Measurements from ENCODE around the gene CARD9.
A peak's percentile ranks its signal among the peaks of the same experiment; 100 is the strongest.

CARD9 gene

DNA sequence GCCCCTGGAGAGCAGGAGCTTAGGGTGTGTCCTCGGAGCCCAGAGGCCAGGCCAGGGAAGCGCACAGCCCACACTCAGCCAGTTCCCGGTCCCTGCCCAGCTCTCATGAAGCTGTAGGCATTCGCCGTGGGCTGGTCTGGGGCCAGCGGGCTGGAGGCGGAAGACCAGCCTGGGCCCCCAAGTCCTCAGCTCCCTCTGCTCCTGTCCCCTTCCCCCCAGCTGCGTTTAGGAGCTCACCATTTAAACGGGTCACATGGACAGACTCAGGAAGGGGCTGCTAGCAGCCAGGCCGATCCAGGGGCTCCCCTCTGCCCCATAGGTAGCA, 27.4 kb downstream of the CARD9 start:
- no peak for DNase-seq

DNA sequence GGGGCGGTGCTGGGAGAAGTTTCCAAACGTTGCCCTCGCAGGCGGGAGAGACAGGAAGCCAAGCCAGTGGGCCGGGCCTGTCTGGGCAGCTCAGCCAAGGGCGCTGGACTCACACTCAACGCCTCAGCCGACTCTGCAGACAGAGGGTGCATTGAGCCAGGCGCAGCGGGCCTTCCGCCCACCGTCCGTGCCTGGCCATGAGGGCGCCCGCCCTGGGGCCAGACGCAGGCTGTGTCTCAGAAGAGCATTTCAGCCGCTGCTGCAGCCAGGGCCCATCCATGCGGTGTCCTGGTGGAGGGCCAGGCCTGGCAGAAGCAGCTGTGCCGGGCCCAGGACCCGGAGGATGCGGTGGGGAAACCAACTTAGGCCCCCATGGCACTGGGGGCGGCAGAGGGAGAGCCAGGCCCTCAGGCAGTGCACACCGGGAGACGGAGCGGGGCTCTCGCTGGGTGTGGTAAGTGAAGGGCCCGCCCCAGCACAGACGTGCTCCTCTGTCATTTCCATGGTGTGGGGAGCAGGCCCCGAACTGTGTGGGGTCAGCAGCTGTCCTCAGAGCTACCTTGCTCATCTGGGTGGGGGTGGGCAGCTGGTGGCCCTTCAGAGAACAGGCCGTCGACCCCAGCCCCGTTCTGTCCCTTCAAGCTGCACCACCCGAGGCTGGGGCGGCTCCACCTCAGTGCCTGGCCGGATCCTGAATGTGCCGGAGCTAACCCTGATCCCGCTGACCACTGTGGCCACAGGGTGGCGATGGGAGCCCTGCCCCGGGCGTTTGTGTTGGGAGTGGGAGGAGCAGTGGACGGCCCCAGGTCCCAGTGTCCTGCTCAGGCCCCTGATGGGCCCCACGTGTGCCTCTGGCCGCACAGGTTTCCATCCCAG, 27.9 kb downstream of the CARD9 start:
- DNase-seq = peak; percentile 13 to 34

DNA sequence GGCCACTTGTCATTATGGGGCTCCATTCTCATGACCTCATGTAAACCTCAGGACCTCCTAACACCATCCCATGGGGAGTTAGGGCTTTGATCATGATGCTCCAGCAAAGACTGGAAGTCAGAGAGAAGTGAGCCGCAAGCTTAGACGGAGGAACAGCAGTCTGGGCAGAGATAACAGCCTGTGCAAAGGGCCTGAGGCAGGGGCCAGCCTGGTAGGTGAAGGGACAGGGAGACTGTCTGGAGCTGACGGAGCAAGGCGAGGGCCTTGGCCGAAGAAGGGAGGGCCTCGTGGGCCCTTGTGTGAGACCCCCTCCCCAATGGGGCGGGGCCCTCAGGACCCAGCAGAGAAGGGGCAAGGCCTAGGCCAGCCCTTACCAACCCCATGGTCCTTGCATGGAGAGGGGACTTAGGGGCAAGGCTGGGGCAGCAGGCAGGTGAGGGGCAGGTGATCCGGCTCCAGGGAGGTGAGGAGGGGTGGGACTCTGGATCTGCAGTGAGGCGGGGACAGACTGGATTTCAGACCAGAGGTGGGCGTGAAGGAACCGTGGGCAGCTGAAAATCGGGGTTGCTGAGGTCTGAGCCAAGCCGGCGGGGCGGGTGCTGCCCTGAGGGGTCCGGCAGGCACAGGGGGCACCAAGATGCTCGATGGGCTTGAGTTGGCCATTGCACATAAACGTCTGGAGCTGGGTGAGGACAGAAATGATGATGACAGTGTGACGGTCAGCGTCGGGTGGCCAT, 28.8 kb downstream of the CARD9 start:
- DNase-seq = no peak

GRCh38 chr9:136343884-136344269, 29.6 kb downstream of the CARD9 start:
- DNase-seq = no peak

- no peak for DNase-seq
Observed at GRCh38 chr9:136343121-136343883, 30.2 kb downstream of the CARD9 start.

DNA sequence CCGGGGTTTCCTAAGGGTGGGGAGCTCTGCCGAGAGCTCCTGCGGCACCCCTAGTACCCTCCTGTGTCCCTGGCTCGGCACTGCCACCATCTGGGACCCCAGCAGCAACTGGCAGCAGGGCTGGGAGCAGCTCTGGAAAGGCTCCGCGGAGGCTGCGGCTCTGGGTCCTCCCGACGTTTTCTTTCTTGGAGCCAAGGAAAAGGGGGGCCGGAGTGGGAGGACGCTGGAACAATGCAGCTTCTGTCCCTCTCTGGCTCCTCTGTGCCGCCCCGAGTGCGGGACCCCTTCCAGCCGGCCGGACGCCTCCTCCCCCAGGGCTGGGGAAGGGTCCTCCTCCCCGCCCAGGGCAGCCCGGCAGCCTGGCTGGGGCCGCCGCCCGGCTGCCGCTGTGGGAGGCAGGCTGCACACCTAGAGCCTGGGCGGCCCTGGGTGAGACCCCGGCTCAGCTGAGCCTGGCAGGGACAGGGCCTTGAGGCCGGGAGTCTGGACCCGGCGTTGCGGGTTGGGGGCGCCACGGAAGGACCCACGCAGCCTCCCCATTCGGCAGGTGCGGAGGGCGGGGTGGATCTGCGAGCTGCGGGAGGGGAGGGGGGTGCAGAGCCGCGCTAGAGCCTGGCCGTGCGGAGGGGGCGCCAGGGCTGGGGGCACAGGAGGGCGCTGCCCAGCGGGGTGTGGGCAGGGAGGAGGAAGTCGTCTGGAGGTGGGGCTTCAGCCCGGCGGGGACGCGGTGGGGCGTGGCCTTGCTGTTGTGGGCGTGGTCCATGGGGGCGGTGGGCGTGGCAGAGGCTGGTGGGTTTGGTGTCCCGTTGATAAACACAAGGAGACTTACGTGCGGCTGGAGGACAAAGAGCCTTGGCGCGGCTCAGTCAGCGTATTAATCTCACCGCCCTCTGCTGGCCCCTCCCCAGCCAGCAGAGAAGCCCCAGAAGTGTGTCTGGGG, 31.0 kb downstream of the CARD9 start:
- no peak for DNase-seq

DNA sequence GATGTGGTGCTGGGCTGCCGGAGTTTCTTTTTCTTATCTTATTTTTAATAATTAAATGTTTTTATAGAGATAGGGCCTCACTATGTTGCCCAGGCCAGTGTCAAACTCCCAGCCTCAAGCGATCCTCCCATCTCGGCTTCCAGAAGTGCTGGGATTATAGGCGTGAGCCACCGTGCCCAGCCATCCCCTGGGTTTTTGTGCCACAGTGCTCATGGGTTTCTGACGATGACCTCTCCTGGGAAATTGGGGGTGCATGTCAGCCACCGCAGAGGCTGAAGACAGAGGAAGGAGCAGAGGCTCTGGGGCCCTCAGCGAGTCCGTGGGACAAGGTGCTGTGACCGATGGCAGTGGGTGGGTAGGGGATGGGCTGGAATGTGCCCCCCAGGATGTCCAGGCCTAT, 31.7 kb downstream of the CARD9 start:
- DNase-seq = no peak

- DNase-seq = no peak
Observed at GRCh38 chr9:136341042-136341655, 32.3 kb downstream of the CARD9 start.

DNA sequence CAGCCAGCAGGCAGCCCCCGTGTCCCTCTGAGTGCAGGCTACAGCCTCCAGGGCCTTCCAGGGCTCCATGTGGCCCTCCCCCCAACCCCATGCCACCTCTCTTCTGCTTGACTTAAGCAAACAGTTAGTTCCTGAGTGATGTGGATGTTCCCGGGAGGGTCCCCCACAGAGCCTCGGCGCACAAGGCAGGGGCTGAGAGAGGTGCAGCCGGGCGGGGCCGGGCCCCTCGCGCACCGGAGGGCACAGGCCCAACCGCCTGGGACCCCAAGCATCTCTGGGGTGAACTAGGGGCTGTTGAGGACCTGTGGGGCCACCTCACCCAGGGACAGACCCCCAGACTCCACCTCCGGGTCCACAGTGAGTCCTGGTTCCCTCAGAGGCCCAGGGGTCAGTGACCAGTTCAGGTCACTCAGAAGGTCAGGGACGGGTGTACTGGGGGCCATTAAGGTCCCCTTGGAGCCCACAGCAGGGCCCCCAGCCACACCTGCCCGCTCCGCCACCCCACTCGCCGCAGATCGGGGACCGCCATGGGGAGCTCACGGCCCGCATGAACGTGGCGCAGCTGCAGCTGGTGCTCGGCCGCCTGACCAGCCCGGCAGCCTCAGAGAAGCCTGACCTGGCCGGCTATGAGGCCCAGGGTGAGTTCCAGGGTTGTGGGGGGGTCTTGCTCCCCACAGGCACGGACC, 33.0 kb downstream of the CARD9 start:
- DNase-seq = no peak

GRCh38 chr9:136339958-136340310, 33.5 kb downstream of the CARD9 start:
- DNase-seq = no peak

- DNase-seq = peak; percentile 8 to 14
Observed at GRCh38 chr9:136339173-136339957, 34.1 kb downstream of the CARD9 start.

DNA sequence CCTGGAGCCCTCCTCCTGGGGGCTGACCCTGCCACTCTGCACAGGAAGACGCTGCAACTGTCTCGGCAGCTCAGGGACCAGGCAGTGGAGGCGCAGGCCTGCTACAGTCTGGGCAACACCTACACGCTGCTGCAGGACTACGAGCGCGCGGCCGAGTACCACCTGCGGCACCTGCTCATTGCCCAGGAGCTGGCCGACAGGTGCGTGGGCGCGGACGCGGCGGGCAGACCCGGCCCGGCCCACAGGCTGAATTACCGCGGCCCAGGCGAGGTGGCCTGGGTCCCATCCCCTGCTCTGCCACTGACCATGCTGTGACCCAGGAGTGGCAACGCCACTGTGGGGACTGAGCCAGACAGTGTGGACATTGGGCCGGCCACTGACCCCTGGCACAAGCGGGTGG, 35.0 kb downstream of the CARD9 start:
- no peak for DNase-seq

GRCh38 chr9:136337416-136338395, 35.8 kb downstream of the CARD9 start:
- no peak for DNase-seq

DNA sequence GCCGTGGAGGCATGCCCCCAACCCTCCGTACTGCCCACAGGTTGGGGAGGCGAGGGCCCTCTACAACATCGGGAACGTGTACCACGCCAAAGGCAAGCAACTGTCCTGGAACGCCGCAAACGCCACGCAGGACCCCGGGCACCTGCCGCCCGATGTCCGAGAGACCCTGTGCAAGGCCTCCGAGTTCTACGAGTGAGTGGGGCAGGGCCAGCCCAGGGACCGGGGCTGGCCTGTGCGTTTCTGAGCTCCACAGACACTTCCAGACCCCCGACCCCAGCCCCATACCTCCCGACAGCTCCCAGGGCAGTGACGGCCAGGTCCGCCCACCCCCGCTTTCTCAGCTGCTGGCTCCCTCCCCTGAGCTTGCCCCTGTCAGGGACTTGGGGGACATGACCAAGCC, 36.6 kb downstream of the CARD9 start:
- no peak for DNase-seq

DNA sequence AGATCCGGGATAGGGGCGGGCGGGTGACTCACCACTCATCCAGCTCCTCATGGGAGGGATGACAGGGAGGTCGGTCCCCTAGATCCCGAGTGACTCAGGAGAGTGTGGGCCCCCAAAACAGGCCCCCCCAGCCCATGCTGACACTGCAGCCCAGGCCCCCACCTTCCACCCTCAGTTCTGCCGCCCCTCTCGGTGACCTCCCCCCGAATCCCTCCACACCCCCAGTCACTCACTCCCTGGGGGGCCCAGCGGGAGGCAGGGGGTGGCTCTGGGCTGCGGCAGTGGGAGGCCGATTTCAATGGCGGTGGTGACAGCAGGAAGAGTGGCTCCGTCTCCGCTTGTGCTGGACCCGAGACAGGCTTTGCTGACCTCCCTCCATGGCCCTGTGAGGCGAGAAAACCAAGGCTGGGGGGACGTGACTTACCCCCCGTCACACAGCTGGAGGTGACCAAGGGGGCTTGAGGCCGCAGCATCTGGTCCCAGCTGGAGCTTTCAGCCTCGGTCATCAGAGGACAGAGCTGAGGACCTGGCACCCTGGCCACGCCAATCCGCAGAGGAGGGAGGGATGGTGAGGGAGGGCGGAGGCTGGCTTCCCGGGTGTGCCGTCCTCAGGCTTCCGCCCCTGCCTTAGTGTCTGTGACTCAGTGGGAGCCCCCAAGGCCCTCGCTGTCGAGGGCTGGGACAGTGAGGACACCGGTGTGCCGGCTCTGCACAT, 37.2 kb downstream of the CARD9 start:
- no peak for DNase-seq

- no peak for DNase-seq
Observed at GRCh38 chr9:136335296-136336155, 37.9 kb downstream of the CARD9 start.

- DNase-seq = no peak
Observed at GRCh38 chr9:136334541-136334940, 38.9 kb downstream of the CARD9 start.

GRCh38 chr9:136333486-136333885, 40.0 kb downstream of the CARD9 start:
- DNase-seq = no peak

Data from NCI-H1930 (cell line).